IPS DF 6.9 (cell line): ENCODE data around the gene MLF1.
"Not testable (repeated sequence)": the region's sequence is repeated elsewhere in the genome, so short reads cannot be mapped to it uniquely, and the experiment has no call there.

Experiments
- DNase-seq: peaks from one replicate; pipeline ENCODE4 v3.0.0-alpha.2; 2013; ENCODE audit warnings: low read depth, low spot score
- H3K27ac ChIP-seq: one replicate; pipeline ENCODE4 v1.5.1; 2013; ENCODE audit warnings: low read length, control low read depth
- H3K27me3 ChIP-seq: 2 replicates; pipeline ENCODE4 v1.6.1; 2013; ENCODE audit warnings: mild to moderate bottlenecking, low read length; ENCODE audit not compliant: control insufficient read depth, insufficient read depth
- H3K36me3 ChIP-seq: 2 replicates; pipeline ENCODE4 v1.6.1; 2013; ENCODE audit warnings: low read length; ENCODE audit not compliant: control insufficient read depth, insufficient read depth
- H3K4me1 ChIP-seq: 2 replicates; pipeline ENCODE4 v1.6.1; 2013; ENCODE audit warnings: low read length; ENCODE audit not compliant: control insufficient read depth, insufficient read depth
- H3K4me3 ChIP-seq: 2 replicates; pipeline ENCODE4 v1.5.1; 2013; ENCODE audit warnings: mild to moderate bottlenecking, low read length
- H3K9me3 ChIP-seq: 2 replicates; pipeline ENCODE4 v1.6.1; 2013; ENCODE audit warnings: low read length, inconsistent platforms; ENCODE audit not compliant: control insufficient read depth, insufficient read depth
- WGBS: extraction: QIAGEN DNeasy Blood & Tissue Kit; methylation state at CpG from one replicate; pipeline ENCODE4 v1.1.7; 2013; ENCODE audit warnings: mixed read lengths, missing lambda C conversion rate; ENCODE audit not compliant: insufficient read length, insufficient coverage; 5-methylcytosine and 5-hydroxymethylcytosine counted together

Gene MLF1

GRCh38 chr3:158549938-158550337 lies 21.1 kb upstream of the MLF1 start:
- not testable (repeated sequence) for H3K27ac ChIP-seq, DNase-seq, H3K4me1 ChIP-seq, H3K36me3 ChIP-seq, H3K27me3 ChIP-seq, H3K9me3 ChIP-seq, H3K4me3 ChIP-seq
- WGBS, result no CpG with 5 or more reads among the region's 9 CpGs

DNA sequence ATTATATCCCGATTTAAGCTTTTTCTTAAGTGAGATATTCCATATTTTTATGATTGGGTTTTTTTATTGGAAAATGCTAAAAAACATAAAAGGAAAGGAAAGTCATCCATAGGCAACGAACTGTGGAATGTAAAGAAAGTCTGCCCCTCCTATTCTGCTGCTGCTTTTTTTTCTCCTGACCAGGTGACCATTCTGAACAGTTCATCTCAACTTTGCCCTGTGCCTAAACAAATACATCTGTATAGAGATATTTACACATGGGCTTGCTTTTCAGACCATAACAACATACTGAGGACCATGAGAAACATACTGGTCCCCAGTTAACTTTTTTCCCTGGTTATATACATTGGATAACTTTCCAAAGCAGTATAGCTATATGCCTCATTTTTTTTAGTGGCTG lies 18.9 kb upstream of the MLF1 start:
- Histone ChIP-seq H3K36me3 (no peaks in the 10 kb centered on the region), H3K4me1 (no peaks in the 10 kb centered on the region), H3K27ac (no peak overlapping the region), H3K27me3 (no peaks in the 10 kb centered on the region), H3K9me3 (no peaks in the 10 kb centered on the region), H3K4me3 (no peak overlapping the region)
- DNase-seq, result no peak
- no CpG with 5 or more reads among the region's 2 CpGs for WGBS

- WGBS, result no CpG with 5 or more reads among the region's 4 CpGs
- Histone ChIP-seq H3K4me3 (no peak overlapping the region), H3K9me3 (no peaks in the 10 kb centered on the region), H3K27me3 (no peaks in the 10 kb centered on the region), H3K36me3 (no peaks in the 10 kb centered on the region), H3K4me1 (no peaks in the 10 kb centered on the region), H3K27ac (no peak overlapping the region)
- no peak for DNase-seq
Observed at GRCh38 chr3:158559504-158559903, 11.5 kb upstream of the MLF1 start.

DNA sequence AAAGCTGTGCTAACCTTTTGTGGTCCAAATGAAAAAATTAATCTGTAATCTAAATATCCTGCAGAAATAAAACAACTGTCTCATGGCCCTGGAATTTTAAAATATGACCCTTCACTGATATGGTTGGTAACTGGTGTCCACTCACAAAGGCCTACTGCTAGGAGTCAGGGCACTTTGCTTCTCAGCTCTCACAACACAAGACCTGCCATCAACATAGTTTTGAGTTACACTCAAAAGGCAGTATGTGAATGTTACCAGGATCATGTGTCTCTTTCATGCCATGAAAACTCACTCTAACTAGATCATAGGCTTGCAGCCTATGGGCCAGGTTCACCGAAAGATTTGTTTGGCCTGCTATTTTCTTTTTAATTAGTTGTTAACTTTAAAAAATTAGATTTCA lies 10.0 kb upstream of the MLF1 start:
- Histone ChIP-seq H3K9me3 (no peaks in the 10 kb centered on the region), H3K27me3 (no peaks in the 10 kb centered on the region), H3K4me3 (no peak overlapping the region), H3K36me3 (no peaks in the 10 kb centered on the region), H3K27ac (no peak overlapping the region), H3K4me1 (no peaks in the 10 kb centered on the region)
- DNase-seq, result no peak
- WGBS, result no CpG with 5 or more reads among the region's 1 CpG

GRCh38 chr3:158562674-158563073 lies 8.3 kb upstream of the MLF1 start:
- no peak for DNase-seq
- Histone ChIP-seq H3K36me3 (no peaks in the 10 kb centered on the region), H3K4me3 (no peak overlapping the region), H3K4me1 (no peaks in the 10 kb centered on the region), H3K9me3 (no peaks in the 10 kb centered on the region), H3K27me3 (no peaks in the 10 kb centered on the region), H3K27ac (no peak overlapping the region)
- no CpG with 5 or more reads among the region's 5 CpGs for WGBS

DNA sequence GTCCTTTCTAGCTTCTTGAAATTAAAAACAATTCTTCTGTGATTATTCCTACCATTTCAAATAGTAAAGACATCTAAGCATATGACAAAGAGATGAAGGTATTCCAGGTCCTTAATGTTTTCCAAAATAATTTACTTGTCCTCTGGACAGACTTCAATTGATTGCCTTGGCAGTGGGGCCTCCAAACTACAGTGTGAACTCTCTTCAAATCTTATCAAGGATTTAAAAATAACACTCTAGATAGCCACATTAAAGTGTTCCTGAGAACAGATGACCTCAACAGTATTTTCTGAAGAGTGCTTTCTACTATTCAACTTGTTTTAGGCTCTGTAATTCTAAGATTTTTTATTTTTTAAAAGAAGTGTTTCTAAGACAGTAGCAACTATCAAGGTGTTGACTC lies 7.9 kb upstream of the MLF1 start:
- Histone ChIP-seq H3K9me3 (no peaks in the 10 kb centered on the region), H3K27me3 (no peaks in the 10 kb centered on the region), H3K4me1 (no peaks in the 10 kb centered on the region), H3K27ac (no peak overlapping the region), H3K36me3 (no peaks in the 10 kb centered on the region), H3K4me3 (no peak overlapping the region)
- DNase-seq, result no peak

- no peak for DNase-seq
- H3K27me3 ChIP-seq, result no peaks in the 10 kb centered on the region
- no peaks in the 10 kb centered on the region for H3K4me1 ChIP-seq
- no peaks in the 10 kb centered on the region for H3K36me3 ChIP-seq
- no peaks in the 10 kb centered on the region for H3K9me3 ChIP-seq
- no peak overlapping the region for H3K27ac ChIP-seq
- WGBS, result no CpG with 5 or more reads among the region's 6 CpGs
- H3K4me3 ChIP-seq, result no peak overlapping the region
Observed at GRCh38 chr3:158565076-158565475, 5.9 kb upstream of the MLF1 start.

- no peaks in the 10 kb centered on the region for H3K27me3 ChIP-seq
- H3K4me1 ChIP-seq, result no peaks in the 10 kb centered on the region; the same call in 1 of the 2 replicates
- WGBS, result no CpG with 5 or more reads among the region's 3 CpGs
- DNase-seq, result no peak
- no peaks in the 10 kb centered on the region for H3K9me3 ChIP-seq
- H3K27ac ChIP-seq, result no peak overlapping the region
- no peaks in the 10 kb centered on the region for H3K36me3 ChIP-seq
- no peak overlapping the region for H3K4me3 ChIP-seq
Observed at GRCh38 chr3:158568784-158569183, 2.2 kb upstream of the MLF1 start.

DNA sequence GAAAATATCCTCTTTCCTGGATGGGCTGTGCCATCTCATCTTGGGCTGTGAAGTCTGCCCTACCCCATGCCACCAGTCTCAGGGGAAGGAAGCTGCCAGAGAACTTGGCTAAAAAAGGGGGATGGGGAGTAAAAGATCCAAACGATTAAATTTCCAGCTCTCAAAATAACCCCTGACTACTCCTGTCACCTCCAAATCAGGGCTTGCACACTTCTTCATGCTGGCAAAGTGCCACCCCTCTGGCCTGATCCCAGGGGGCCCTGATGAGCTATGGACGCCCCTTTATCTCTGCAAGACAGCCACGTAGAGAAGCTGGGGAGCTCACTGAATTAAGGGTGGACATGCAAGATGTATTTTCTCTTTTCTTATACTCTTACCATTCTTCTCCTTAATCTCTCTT lies 1.2 kb upstream of the MLF1 start:
- H3K27ac ChIP-seq, result no peak overlapping the region
- no peak for DNase-seq
- no CpG with 5 or more reads among the region's 3 CpGs for WGBS
- H3K4me1 ChIP-seq, result no peaks in the 10 kb centered on the region; the same call in 1 of the 2 replicates
- H3K27me3 ChIP-seq, result no peaks in the 10 kb centered on the region
- H3K4me3 ChIP-seq, result no peak overlapping the region
- no peaks in the 10 kb centered on the region for H3K36me3 ChIP-seq
- H3K9me3 ChIP-seq, result no peaks in the 10 kb centered on the region

DNA sequence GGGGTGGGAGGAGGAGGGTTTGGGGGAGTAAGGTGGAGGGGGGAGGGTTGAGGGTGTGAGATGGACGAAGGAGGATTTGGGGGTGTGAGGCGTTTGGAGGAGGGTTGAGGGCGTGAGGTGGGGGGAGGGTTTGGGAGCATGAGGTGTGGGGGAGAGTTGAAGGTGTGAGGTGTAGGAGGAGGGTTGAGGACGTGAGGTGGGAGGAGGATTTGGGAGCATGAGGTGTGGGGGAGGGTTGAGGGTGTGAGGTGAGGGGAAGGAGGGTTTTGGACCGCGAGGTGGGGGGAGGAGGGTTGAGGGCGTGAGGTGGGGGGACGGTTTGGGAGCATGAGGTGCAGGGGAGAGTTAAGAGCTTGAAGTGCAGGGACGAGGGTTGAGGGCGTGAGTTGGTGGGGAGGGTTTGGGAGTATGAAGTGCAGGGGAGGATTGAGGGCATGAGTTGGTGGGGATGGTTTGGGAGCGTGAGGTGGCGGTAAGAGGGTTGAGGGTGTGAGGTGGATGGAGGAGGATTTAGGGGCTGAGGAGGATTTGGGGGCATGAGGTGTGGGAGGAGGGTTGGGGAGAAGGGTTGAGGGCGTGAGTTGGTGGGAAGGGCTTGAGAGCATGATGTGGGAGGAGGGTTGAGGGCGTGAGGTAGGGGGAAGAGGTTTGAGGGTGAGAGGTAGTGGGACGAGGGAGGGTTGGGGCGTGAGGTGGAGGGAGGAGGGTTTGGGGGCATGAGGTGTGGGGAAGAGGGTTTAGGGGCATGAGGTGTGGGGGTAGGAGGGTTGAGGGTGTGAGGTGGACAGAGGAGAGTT lies 1.2 kb downstream of the MLF1 start:
- WGBS, result 100% methylated on average over 16 of the region's 16 CpGs

GRCh38 chr3:158572766-158573060 lies 1.7 kb downstream of the MLF1 start:
- Histone ChIP-seq H3K27ac (no peak overlapping the region), H3K4me3 (no peak overlapping the region), H3K36me3 (no peaks in the 10 kb centered on the region), H3K27me3 (no peaks in the 10 kb centered on the region), H3K9me3 (no peaks in the 10 kb centered on the region), H3K4me1 (no peaks in the 10 kb centered on the region; the same call in 1 of the 2 replicates)
- 100% methylated on average over 1 of the region's 8 CpGs for WGBS
- DNase-seq, result no peak

More for the DNA sequence above, 1.2 kb downstream of the MLF1 start:
- Histone ChIP-seq H3K36me3 (no peaks in the 10 kb centered on the region), H3K9me3 (no peaks in the 10 kb centered on the region), H3K27me3 (no peaks in the 10 kb centered on the region), H3K27ac (no peak overlapping the region), H3K4me3 (no peak overlapping the region), H3K4me1 (no peaks in the 10 kb centered on the region; the same call in 1 of the 2 replicates)
- no peak for DNase-seq
